ENCODE data around the gene RXRB. TPM values are rescaled to one million over a fixed set of nuclear protein-coding genes. Genes with fewer than 3 reads are reported as not detected.
A peak's percentile ranks its signal among the peaks of the same experiment; 100 is the strongest.

The RXRB gene
- total and polyA plus RNA-seq, 2 of the 13 experiments (the other 11 are each of a cell fraction or from before 2014, with no cell fraction given), result 26.7 to 55.7 TPM

- TF ChIP-seq ZFY (CRISPR knock-in tag; IDR thresholded peaks at IDR 0.05) (0 out of 2 replicates have a peak, but pooled peaks have one; percentile 28), ZSCAN20 (CRISPR knock-in tag; IDR thresholded peaks at IDR 0.05; ENCODE audit: borderline replicate concordance) (no peak), ZNF644 (CRISPR knock-in tag; IDR thresholded peaks at IDR 0.05; ENCODE audit: low read depth) (no peak), MTA1 (CRISPR knock-in tag; IDR thresholded peaks at IDR 0.05; ENCODE audit: borderline replicate concordance) (peak; percentile 71; the same call in 1 of the 2 replicates), PPARG (CRISPR knock-in tag; conservative IDR thresholded peaks at IDR 0.05) (no peak), LRRFIP1 (CRISPR knock-in tag; conservative IDR thresholded peaks at IDR 0.05) (no peak), ZFP36L2 (CRISPR knock-in tag; IDR thresholded peaks at IDR 0.05) (no peak), ZNF839 (CRISPR knock-in tag; IDR thresholded peaks at IDR 0.05; ENCODE audit: borderline replicate concordance) (no peak), ZNF296 (CRISPR knock-in tag; conservative IDR thresholded peaks at IDR 0.05) (no peak), ZNF724P (CRISPR knock-in tag; IDR thresholded peaks at IDR 0.05; ENCODE audit: borderline replicate concordance) (0 out of 2 replicates have a peak, but pooled peaks have one; percentile 58), ZNF333 (CRISPR knock-in tag; IDR thresholded peaks at IDR 0.05; ENCODE audit: borderline replicate concordance) (peak; percentile 65; the same call in 1 of the 2 replicates), MXI1 (IDR thresholded peaks at IDR 0.05; ENCODE audit: borderline replicate concordance, low read depth, low read length) (peak; percentile 36; the same call in 1 of the 3 replicates), ZMYM3 (CRISPR knock-in tag; IDR thresholded peaks at IDR 0.05) (peak; percentile 40; the same call in 1 of the 2 replicates), NONO (IDR thresholded peaks at IDR 0.05) (no peak), NONO (CRISPR knock-in tag; conservative IDR thresholded peaks at IDR 0.05) (no peak), MAZ (IDR thresholded peaks at IDR 0.05; ENCODE audit: borderline replicate concordance, low read depth, low read length) (peak; percentile 35; the same call in 1 of the 2 replicates), MAZ (CRISPR knock-in tag; IDR thresholded peaks at IDR 0.05; ENCODE audit: low read depth) (0 out of 2 replicates have a peak, but pooled peaks have one; percentile 24), GABPA (IDR thresholded peaks at IDR 0.05; ENCODE audit: low read depth, low read length) (no peak), GABPA (CRISPR knock-in tag; IDR thresholded peaks at IDR 0.05; ENCODE audit: low read depth) (no peak)
- TF ChIP-seq, protein P1, sequence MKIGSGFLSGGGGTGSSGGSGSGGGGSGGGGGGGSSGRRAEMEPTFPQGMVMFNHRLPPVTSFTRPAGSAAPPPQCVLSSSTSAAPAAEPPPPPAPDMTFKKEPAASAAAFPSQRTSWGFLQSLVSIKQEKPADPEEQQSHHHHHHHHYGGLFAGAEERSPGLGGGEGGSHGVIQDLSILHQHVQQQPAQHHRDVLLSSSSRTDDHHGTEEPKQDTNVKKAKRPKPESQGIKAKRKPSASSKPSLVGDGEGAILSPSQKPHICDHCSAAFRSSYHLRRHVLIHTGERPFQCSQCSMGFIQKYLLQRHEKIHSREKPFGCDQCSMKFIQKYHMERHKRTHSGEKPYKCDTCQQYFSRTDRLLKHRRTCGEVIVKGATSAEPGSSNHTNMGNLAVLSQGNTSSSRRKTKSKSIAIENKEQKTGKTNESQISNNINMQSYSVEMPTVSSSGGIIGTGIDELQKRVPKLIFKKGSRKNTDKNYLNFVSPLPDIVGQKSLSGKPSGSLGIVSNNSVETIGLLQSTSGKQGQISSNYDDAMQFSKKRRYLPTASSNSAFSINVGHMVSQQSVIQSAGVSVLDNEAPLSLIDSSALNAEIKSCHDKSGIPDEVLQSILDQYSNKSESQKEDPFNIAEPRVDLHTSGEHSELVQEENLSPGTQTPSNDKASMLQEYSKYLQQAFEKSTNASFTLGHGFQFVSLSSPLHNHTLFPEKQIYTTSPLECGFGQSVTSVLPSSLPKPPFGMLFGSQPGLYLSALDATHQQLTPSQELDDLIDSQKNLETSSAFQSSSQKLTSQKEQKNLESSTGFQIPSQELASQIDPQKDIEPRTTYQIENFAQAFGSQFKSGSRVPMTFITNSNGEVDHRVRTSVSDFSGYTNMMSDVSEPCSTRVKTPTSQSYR (CRISPR knock-in tag; IDR thresholded peaks at IDR 0.05; ENCODE audit: borderline replicate concordance), result no peak
- TF ChIP-seq, protein P2, sequence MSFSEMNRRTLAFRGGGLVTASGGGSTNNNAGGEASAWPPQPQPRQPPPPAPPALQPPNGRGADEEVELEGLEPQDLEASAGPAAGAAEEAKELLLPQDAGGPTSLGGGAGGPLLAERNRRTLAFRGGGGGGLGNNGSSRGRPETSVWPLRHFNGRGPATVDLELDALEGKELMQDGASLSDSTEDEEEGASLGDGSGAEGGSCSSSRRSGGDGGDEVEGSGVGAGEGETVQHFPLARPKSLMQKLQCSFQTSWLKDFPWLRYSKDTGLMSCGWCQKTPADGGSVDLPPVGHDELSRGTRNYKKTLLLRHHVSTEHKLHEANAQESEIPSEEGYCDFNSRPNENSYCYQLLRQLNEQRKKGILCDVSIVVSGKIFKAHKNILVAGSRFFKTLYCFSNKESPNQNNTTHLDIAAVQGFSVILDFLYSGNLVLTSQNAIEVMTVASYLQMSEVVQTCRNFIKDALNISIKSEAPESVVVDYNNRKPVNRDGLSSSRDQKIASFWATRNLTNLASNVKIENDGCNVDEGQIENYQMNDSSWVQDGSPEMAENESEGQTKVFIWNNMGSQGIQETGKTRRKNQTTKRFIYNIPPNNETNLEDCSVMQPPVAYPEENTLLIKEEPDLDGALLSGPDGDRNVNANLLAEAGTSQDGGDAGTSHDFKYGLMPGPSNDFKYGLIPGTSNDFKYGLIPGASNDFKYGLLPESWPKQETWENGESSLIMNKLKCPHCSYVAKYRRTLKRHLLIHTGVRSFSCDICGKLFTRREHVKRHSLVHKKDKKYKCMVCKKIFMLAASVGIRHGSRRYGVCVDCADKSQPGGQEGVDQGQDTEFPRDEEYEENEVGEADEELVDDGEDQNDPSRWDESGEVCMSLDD (CRISPR knock-in tag; IDR thresholded peaks at IDR 0.05; ENCODE audit: borderline replicate concordance), result no peak
Observed at GRCh38 chr6:33161354-33162331, 38.8 kb downstream of the RXRB start (continued).
